DND-41 (cell line): ENCODE results near the gene PADI2.

Experiments used
- ATAC-seq: fragments of 200-7000 bp; cut with Tn5 transposase; 3 replicates; pipeline ENCODE4 v1.9.1; 2021; ENCODE audit warnings: low read depth; ENCODE audit not compliant: insufficient read depth
- DNase-seq: peaks from one replicate; pipeline ENCODE4 v3.0.0-alpha.2; 2020
- H2AFZ ChIP-seq: 2 replicates; pipeline ENCODE4 v1.6.0; 2012; ENCODE audit warnings: low read depth, low read length
- H3K27ac ChIP-seq: 2 replicates; pipeline ENCODE4 v1.5.1; 2012; ENCODE audit warnings: low read length, inconsistent platforms
- H3K27me3 ChIP-seq: fragments of 200-600 bp; sonication (generic); 2 replicates; pipeline ENCODE4 v1.6.0; 2012; ENCODE audit warnings: low read length, mild to moderate bottlenecking, inconsistent platforms; ENCODE audit not compliant: insufficient read depth, poor library complexity
- H3K36me3 ChIP-seq: 2 replicates; pipeline ENCODE4 v1.5.1; 2012; ENCODE audit warnings: low read length, inconsistent platforms; ENCODE audit not compliant: insufficient read depth
- H3K4me1 ChIP-seq: 2 replicates; pipeline ENCODE4 v1.5.1; 2012; ENCODE audit warnings: mild to moderate bottlenecking, low read length; ENCODE audit not compliant: insufficient read depth
- H3K4me2 ChIP-seq: 2 replicates; pipeline ENCODE4 v1.6.0; 2012; ENCODE audit warnings: mild to moderate bottlenecking, moderate library complexity, low read length, inconsistent platforms; ENCODE audit not compliant: insufficient read depth
- H3K4me3 ChIP-seq, 2 experiments: fragments of 200-600 bp in 1 of 2; shearing (Covaris generic) in 1 of 2; 2 replicates each; pipeline ENCODE4 v1.5.1; 2012 to 2016; ENCODE audit warnings: inconsistent platforms in 2 of 2, low read length in 2 of 2, mild to moderate bottlenecking in 2 of 2, low read depth in 1 of 2, moderate library complexity in 1 of 2
- H3K79me2 ChIP-seq: 2 replicates; pipeline ENCODE4 v1.6.0; 2012; ENCODE audit warnings: low read length, inconsistent platforms; ENCODE audit not compliant: insufficient read depth
- H3K9ac ChIP-seq: 2 replicates; pipeline ENCODE4 v1.6.0; 2012; ENCODE audit warnings: low read depth, mild to moderate bottlenecking, inconsistent platforms, low read length, moderate library complexity
- H3K9me3 ChIP-seq: 2 replicates; pipeline ENCODE4 v1.5.1; 2012; ENCODE audit warnings: low read length, moderate library complexity, mild to moderate bottlenecking, inconsistent platforms; ENCODE audit not compliant: insufficient read depth, severe bottlenecking
- H4K20me1 ChIP-seq: 2 replicates; pipeline ENCODE4 v1.6.0; 2012; ENCODE audit warnings: low read length; ENCODE audit not compliant: insufficient read depth
- EZH2 ChIP-seq: IDR thresholded peaks from 3 replicates; pipeline ENCODE4 v1.6.1; 2012; ENCODE audit warnings: borderline replicate concordance, low read depth, mild to moderate bottlenecking, moderate library complexity, low read length, inconsistent platforms; ENCODE audit not compliant: severe bottlenecking
- TF ChIP-seq, protein P1 (sequence below): IDR thresholded peaks from 2 replicates; pipeline ENCODE4 v1.5.1; 2012; ENCODE audit warnings: borderline replicate concordance, low read length, moderate library complexity, mild to moderate bottlenecking; ENCODE audit not compliant: poor library complexity, severe bottlenecking; ENCODE audit errors: extremely low read depth

PADI2 gene

DNA sequence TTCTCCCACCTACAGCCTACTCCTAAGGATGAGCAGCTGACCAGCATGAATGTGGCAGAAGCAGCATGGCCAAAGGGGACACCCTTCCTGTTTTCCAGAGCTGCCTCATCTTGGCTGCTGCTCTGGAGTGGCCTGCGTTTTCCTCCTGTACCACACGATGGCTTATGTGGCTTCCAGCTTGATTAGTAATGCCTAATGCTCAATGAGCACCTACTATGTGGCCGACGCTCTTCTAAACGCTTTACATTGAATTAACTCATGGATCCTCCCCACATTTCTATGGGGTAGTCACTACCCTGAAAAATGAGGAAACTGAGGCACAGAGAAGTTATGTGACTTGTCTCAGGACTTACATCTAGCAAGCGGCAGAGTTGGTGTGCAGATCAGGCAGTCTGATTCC, 47.5 kb downstream of the PADI2 start:
- Histone ChIP-seq H3K4me1 (no peaks in the 10 kb centered on the region), H2AFZ (no peak overlapping the region), H3K27ac (no peak overlapping the region), H3K9me3 (no peaks in the 10 kb centered on the region), H4K20me1 (no peaks in the 10 kb centered on the region), H3K27me3 (no peaks in the 10 kb centered on the region), H3K36me3 (no peaks in the 10 kb centered on the region), H3K9ac (no peak overlapping the region), H3K4me3 (no peak overlapping the region), H3K4me2 (no peak overlapping the region), H3K79me2 (no peaks in the 10 kb centered on the region)
- ATAC-seq, result no peak
- TF ChIP-seq, protein P1, sequence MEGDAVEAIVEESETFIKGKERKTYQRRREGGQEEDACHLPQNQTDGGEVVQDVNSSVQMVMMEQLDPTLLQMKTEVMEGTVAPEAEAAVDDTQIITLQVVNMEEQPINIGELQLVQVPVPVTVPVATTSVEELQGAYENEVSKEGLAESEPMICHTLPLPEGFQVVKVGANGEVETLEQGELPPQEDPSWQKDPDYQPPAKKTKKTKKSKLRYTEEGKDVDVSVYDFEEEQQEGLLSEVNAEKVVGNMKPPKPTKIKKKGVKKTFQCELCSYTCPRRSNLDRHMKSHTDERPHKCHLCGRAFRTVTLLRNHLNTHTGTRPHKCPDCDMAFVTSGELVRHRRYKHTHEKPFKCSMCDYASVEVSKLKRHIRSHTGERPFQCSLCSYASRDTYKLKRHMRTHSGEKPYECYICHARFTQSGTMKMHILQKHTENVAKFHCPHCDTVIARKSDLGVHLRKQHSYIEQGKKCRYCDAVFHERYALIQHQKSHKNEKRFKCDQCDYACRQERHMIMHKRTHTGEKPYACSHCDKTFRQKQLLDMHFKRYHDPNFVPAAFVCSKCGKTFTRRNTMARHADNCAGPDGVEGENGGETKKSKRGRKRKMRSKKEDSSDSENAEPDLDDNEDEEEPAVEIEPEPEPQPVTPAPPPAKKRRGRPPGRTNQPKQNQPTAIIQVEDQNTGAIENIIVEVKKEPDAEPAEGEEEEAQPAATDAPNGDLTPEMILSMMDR, result no peak
- TF ChIP-seq EZH2, result no peak
- DNase-seq, result no peak

DNA sequence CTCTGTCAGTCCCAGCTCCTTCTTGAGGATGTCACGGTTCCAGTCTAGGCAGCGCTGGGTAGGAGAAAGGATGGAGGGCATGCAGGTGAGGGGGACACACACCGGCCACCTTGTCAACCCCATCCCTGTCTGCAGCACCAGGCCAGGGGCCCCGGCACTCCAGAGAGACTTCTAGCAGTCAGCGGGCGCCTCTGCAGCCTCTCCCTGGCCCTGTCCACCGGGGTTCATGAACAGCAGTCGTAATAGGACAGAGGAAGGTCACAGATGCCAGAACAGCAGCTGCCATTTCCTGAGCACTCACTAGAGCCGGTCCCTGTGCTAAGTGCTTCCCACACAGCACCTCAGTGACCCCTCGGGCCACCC, 49.1 kb downstream of the PADI2 start:
- DNase-seq (no peak), ATAC-seq (no peak)
- Histone ChIP-seq H4K20me1 (no peaks in the 10 kb centered on the region), H3K4me3 (no peak overlapping the region), H3K9me3 (no peaks in the 10 kb centered on the region), H3K27ac (no peak overlapping the region), H2AFZ (no peak overlapping the region), H3K79me2 (no peaks in the 10 kb centered on the region), H3K4me2 (no peak overlapping the region), H3K4me1 (no peaks in the 10 kb centered on the region), H3K9ac (no peak overlapping the region), H3K36me3 (no peaks in the 10 kb centered on the region), H3K27me3 (no peaks in the 10 kb centered on the region)
- no peak for TF ChIP-seq EZH2
- TF ChIP-seq, protein P1, result no peak

DNA sequence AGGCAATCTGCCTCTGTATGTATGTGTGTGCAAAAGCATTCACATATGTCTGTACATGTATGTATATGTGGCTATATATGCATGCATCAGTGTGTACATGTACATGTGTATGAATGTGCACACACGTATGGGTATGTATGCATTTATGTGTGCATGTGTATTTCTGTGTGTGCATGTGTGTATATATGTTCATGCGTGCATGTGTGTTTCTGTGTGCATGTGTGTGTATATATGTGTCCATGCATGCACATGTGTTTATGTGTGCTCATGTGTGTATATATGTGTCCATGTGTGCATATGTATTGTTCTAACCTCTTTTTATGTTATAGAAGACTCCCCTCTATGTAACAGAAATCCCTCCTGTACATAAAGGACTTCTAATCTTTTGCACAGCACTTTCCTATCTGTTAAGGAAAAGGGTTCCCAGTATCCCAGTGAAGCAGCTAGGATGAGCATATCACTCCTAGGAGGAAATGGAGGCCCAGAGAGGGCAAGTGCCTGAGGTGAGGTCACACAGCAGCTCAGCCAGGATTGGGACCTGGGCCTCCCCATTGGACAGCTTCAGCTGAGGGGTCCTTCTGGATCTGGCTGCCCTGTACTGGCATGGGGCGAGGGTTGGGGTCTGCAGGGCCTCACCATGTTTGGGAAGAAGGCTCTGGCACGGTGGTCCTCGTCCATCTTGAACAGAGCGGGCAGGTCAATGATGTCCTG, 49.6 kb downstream of the PADI2 start:
- TF ChIP-seq, protein P1, result no peak
- no peak for DNase-seq
- Histone ChIP-seq H3K9ac (no peak overlapping the region), H3K9me3 (peaks cover 3% of the 10 kb centered on the region), H3K4me2 (no peak overlapping the region), H2AFZ (no peak overlapping the region), H3K27ac (no peak overlapping the region), H3K4me3 (no peak overlapping the region), H4K20me1 (no peaks in the 10 kb centered on the region), H3K27me3 (no peaks in the 10 kb centered on the region), H3K79me2 (no peaks in the 10 kb centered on the region), H3K36me3 (no peaks in the 10 kb centered on the region), H3K4me1 (no peaks in the 10 kb centered on the region)
- ATAC-seq, result no peak

DNA sequence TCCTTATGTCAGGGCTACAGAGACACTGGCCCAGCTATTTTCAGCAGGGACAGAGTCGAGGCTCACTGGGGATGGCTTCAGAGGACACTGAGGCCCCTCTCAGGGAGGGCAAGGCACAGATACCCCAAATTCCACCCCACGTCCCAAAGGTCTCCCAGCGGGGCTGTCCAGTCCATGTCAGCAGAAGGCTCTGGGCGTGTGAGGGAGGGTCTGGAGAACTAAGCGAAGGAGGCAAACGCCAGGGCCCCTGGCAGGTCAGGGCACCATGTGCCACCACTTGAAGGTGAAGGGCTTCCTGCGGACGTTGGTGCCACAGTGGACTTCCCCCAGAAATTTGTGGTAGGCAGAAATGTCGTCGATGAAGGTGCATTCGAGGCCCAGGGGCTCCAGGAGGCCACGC, 50.5 kb downstream of the PADI2 start:
- Histone ChIP-seq H3K79me2 (no peaks in the 10 kb centered on the region), H3K4me1 (no peaks in the 10 kb centered on the region), H3K9me3 (peaks cover 3% of the 10 kb centered on the region), H3K9ac (no peak overlapping the region), H3K4me2 (no peak overlapping the region), H3K27me3 (no peaks in the 10 kb centered on the region), H3K27ac (no peak overlapping the region), H4K20me1 (no peaks in the 10 kb centered on the region), H3K4me3 (no peak overlapping the region), H3K36me3 (no peaks in the 10 kb centered on the region), H2AFZ (no peak overlapping the region)
- no peak for TF ChIP-seq EZH2
- TF ChIP-seq, protein P1, result no peak
- DNase-seq, result no peak
- no peak for ATAC-seq
